Body of pancreas (tissue), 4 donors: Measurements from ENCODE around the gene WDR82.

Experiments used
- POLR2A ChIP-seq, 3 donors: fragments of 450-650 bp; IDR thresholded peaks; one replicate each; pipeline ENCODE4 v1.6.1; 2016; ENCODE audit warnings: antibody characterized with exemption in 3 of 3, mild to moderate bottlenecking in 2 of 3
- TF ChIP-seq, protein P1 (sequence below), 7 experiments: fragments of 450-650 bp in 4 of 7; fragments of 200-600 bp in 3 of 7; sonication (generic) in 3 of 7; IDR thresholded peaks; one replicate each; pipeline ENCODE4 v1.5.1; 2016 to 2019; ENCODE audit warnings: antibody characterized with exemption in 7 of 7

GRCh38 chr3:52292247-52293065 lies 14.0 kb upstream of the WDR82 start:
- TF ChIP-seq, protein P1, sequence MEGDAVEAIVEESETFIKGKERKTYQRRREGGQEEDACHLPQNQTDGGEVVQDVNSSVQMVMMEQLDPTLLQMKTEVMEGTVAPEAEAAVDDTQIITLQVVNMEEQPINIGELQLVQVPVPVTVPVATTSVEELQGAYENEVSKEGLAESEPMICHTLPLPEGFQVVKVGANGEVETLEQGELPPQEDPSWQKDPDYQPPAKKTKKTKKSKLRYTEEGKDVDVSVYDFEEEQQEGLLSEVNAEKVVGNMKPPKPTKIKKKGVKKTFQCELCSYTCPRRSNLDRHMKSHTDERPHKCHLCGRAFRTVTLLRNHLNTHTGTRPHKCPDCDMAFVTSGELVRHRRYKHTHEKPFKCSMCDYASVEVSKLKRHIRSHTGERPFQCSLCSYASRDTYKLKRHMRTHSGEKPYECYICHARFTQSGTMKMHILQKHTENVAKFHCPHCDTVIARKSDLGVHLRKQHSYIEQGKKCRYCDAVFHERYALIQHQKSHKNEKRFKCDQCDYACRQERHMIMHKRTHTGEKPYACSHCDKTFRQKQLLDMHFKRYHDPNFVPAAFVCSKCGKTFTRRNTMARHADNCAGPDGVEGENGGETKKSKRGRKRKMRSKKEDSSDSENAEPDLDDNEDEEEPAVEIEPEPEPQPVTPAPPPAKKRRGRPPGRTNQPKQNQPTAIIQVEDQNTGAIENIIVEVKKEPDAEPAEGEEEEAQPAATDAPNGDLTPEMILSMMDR (IDR thresholded peaks at IDR 0.05) = no peak
- no peak for TF ChIP-seq POLR2A (IDR thresholded peaks at IDR 0.05)
